Measurements from ENCODE around the gene CEACAM8. TPM values are rescaled to one million over a fixed set of nuclear protein-coding genes. Genes with fewer than 3 reads are reported as not detected.

CEACAM8 gene
- total RNA-seq, 1 donor, result not detected

DNA sequence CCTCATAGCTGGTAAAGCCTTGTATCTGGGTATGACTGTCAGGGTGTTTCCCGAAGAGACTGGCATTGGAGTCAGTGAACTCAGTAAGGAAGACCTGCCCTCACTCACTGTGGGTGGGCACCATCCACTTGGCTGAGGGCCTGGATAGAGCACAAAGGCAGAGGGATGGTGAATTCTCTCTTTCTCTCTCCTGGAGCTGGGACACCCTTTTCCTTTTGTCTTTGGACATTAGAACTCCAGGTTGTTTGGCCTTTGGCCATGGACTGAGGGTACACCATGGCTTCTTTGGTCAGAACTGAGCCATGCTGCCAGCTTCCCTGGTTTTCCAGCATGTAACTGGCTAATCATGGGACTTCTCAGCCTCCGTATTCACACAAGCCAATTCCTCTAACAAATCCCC, 61.8 kb downstream of the CEACAM8 start:
- DNase-seq (ENCODE audit: low read depth), result no peak
- no peak overlapping the region for H3K4me3 ChIP-seq (ENCODE audit: low read depth, low read length)
- TF ChIP-seq, protein P1, sequence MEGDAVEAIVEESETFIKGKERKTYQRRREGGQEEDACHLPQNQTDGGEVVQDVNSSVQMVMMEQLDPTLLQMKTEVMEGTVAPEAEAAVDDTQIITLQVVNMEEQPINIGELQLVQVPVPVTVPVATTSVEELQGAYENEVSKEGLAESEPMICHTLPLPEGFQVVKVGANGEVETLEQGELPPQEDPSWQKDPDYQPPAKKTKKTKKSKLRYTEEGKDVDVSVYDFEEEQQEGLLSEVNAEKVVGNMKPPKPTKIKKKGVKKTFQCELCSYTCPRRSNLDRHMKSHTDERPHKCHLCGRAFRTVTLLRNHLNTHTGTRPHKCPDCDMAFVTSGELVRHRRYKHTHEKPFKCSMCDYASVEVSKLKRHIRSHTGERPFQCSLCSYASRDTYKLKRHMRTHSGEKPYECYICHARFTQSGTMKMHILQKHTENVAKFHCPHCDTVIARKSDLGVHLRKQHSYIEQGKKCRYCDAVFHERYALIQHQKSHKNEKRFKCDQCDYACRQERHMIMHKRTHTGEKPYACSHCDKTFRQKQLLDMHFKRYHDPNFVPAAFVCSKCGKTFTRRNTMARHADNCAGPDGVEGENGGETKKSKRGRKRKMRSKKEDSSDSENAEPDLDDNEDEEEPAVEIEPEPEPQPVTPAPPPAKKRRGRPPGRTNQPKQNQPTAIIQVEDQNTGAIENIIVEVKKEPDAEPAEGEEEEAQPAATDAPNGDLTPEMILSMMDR (IDR thresholded peaks at IDR 0.05; ENCODE audit: insufficient read depth, low read length), result no peak

DNA sequence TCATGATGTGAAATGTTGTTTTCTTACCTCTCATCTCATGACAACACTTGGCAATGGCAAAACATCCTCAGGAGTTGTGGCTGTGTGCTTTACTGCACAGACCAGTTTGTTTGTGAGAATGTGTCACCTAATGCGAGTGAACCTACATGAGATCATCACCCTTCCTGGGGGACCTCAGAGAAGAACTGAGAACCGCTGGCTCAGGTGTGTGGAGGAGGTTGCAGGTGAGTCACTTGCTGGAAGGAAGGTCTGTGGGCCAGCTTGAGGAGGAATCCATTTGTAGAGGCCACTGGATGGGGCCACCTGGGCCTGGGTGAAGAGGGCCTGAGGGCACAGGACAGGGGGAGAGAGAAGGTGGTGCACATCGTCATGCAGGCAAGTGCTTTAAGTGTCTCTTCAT, 63.4 kb downstream of the CEACAM8 start:
- no peak overlapping the region for H3K4me3 ChIP-seq (ENCODE audit: low read depth, low read length)
- TF ChIP-seq, protein P1 (IDR thresholded peaks at IDR 0.05; ENCODE audit: insufficient read depth, low read length), result no peak
- no peak for DNase-seq (ENCODE audit: low read depth)

Other genes starting within 250 kb of the CEACAM8 start
- not detected in 2 replicates for gene CNFN, start 204.6 kb downstream of the CEACAM8 start, total RNA-seq (ENCODE audit: low replicate concordance)
- gene LIPE, start 167.5 kb downstream of the CEACAM8 start, total RNA-seq (ENCODE audit: low replicate concordance), result 1.4 and 1.6 TPM in 2 replicates
- gene CXCL17, start 152.0 kb downstream of the CEACAM8 start, total RNA-seq (ENCODE audit: low replicate concordance), result not detected in 2 replicates
- gene CEACAM1, start 66.4 kb downstream of the CEACAM8 start, total RNA-seq (ENCODE audit: low replicate concordance), result 0.33 TPM in 1 of 2 replicates, not detected in the other
- not detected in 2 replicates for gene PSG3, start 145.6 kb upstream of the CEACAM8 start, total RNA-seq (ENCODE audit: low replicate concordance)
- gene PSG8, start 170.8 kb upstream of the CEACAM8 start, total RNA-seq (ENCODE audit: low replicate concordance), result not detected in 2 replicates

Data from fibroblast of the aortic adventitia (primary cell).